Lower lobe of right lung (tissue), 2 donors: Measurements from ENCODE around the gene THRB. TPM values are rescaled to one million over a fixed set of nuclear protein-coding genes. Genes with fewer than 3 reads are reported as not detected.

ENCODE experiments used
- ATAC-seq, 2 donors: fragments of 200-7000 bp; cut with Tn5 transposase; one replicate each; pipeline ENCODE4 v1.9.1; 2020 to 2022; ENCODE audit warnings: mild to moderate bottlenecking in 2 of 2, moderate library complexity in 2 of 2
- DNase-seq: peaks from one replicate; pipeline ENCODE4 v3.0.0-alpha.2; 2020
- H3K27ac ChIP-seq: fragments of 200-600 bp; one replicate; pipeline ENCODE4 v1.8.0; 2022
- H3K27me3 ChIP-seq: fragments of 200-600 bp; one replicate; pipeline ENCODE4 v1.8.0; 2022; ENCODE audit warnings: low read depth
- H3K36me3 ChIP-seq: fragments of 200-600 bp; one replicate; pipeline ENCODE4 v1.8.0; 2022; ENCODE audit warnings: mild to moderate bottlenecking
- H3K4me1 ChIP-seq: fragments of 200-600 bp; one replicate; pipeline ENCODE4 v1.8.0; 2022
- H3K4me3 ChIP-seq: fragments of 200-600 bp; one replicate; pipeline ENCODE4 v1.8.0; 2022; ENCODE audit warnings: mild to moderate bottlenecking
- H3K9me3 ChIP-seq: fragments of 200-600 bp; one replicate; pipeline ENCODE4 v1.8.0; 2022
- CTCF ChIP-seq: fragments of 200-600 bp; IDR thresholded peaks from one replicate; pipeline ENCODE4 v1.8.0; 2022; ENCODE audit warnings: antibody characterized with exemption, mild to moderate bottlenecking
- intact Hi-C: fragments of 100-400 bp; cut with DNase I; formaldehyde crosslinking; loops from one replicate; pipeline ENCODE4 v1.11.0; 2022
- total RNA-seq: library from RNA; stranded (reverse); fragmentation: NEBNext Ultra II Directional; extraction: Animal tissue kit (Norgen Biotek cat#: 25700); gene quantifications from one replicate; pipeline ENCODE4 v1.2.1, GENCODE V29; 2021
- donor health status: DM: no; HTN: yes; CAD: no; lungs with severe emphysema.

The THRB gene
- total RNA-seq, 1 donor from 2014 or later: 14.6 TPM

- no peaks in the 10 kb centered on the region for H3K27me3 ChIP-seq
- H3K4me3 ChIP-seq: no peak overlapping the region
- ATAC-seq: no peak
- TF ChIP-seq CTCF: no peak
- H3K9me3 ChIP-seq: peaks cover 6% of the 10 kb centered on the region
- no peak overlapping the region for H3K27ac ChIP-seq
- intact Hi-C loops: no loop called here
- no peaks in the 10 kb centered on the region for H3K4me1 ChIP-seq
- no peak for DNase-seq
- no peaks in the 10 kb centered on the region for H3K36me3 ChIP-seq
Measured at GRCh38 chr3:24320601-24321000, 174.0 kb downstream of the THRB start.

- DNase-seq (no peak), ATAC-seq (no peak)
- TF ChIP-seq CTCF: no peak
- Histone ChIP-seq H3K27ac (no peak overlapping the region), H3K9me3 (peaks cover 6% of the 10 kb centered on the region), H3K27me3 (no peaks in the 10 kb centered on the region), H3K4me1 (no peaks in the 10 kb centered on the region), H3K4me3 (no peak overlapping the region), H3K36me3 (no peaks in the 10 kb centered on the region)
- intact Hi-C loops: no loop called here
Measured at GRCh38 chr3:24318677-24319287, 175.9 kb downstream of the THRB start.

GRCh38 chr3:24316887-24317383, 177.7 kb downstream of the THRB start:
- no peaks in the 10 kb centered on the region for H3K4me1 ChIP-seq
- DNase-seq (no peak), ATAC-seq (no peak)
- intact Hi-C loops: no loop called here
- H3K36me3 ChIP-seq: no peaks in the 10 kb centered on the region
- no peaks in the 10 kb centered on the region for H3K27me3 ChIP-seq
- peaks cover 6% of the 10 kb centered on the region for H3K9me3 ChIP-seq
- H3K27ac ChIP-seq: no peak overlapping the region
- no peak overlapping the region for H3K4me3 ChIP-seq
- TF ChIP-seq CTCF: no peak

GRCh38 chr3:24315971-24316370, 178.7 kb downstream of the THRB start:
- H3K27ac ChIP-seq: no peak overlapping the region
- no peak for TF ChIP-seq CTCF
- no peaks in the 10 kb centered on the region for H3K27me3 ChIP-seq
- no peak overlapping the region for H3K4me3 ChIP-seq
- no peak for ATAC-seq
- intact Hi-C loops: no loop called here
- peaks cover 6% of the 10 kb centered on the region for H3K9me3 ChIP-seq
- no peaks in the 10 kb centered on the region for H3K4me1 ChIP-seq
- no peaks in the 10 kb centered on the region for H3K36me3 ChIP-seq
- DNase-seq: no peak

GRCh38 chr3:24315356-24315755, 179.3 kb downstream of the THRB start:
- Histone ChIP-seq H3K27me3 (no peaks in the 10 kb centered on the region), H3K9me3 (peaks cover 6% of the 10 kb centered on the region), H3K36me3 (no peaks in the 10 kb centered on the region), H3K4me3 (no peak overlapping the region), H3K4me1 (no peaks in the 10 kb centered on the region), H3K27ac (no peak overlapping the region)
- no peak for TF ChIP-seq CTCF
- intact Hi-C loops: no loop called here
- DNase-seq (no peak), ATAC-seq (no peak)
